ENCODE measurements around the gene MYCBPAP.

- no peak for TF ChIP-seq CTCF (conservative IDR thresholded peaks at IDR 0.05 in 1 of 2, IDR thresholded peaks at IDR 0.05 in 1 of 2; ENCODE audit: low read depth in 1 of 2, low read length in 2 of 2)
- no peak for TF ChIP-seq EZH2 (IDR thresholded peaks at IDR 0.05; ENCODE audit: low read length, missing control alignments)
Observed at GRCh38 chr17:50517504-50518383, 9.5 kb downstream of the MYCBPAP start.
